COR-L47 (cell line): ENCODE results near the gene TBCEL.
A peak's percentile ranks its signal among the peaks of the same experiment; 100 is the strongest.

Experiments used
- DNase-seq: peaks from one replicate; lab custom pipeline; 2025; lab: John Stamatoyannopoulos, UW

The TBCEL gene

GRCh38 chr11:121066623-121067022, 42.7 kb downstream of the TBCEL start:
- no peak for DNase-seq

- no peak for DNase-seq
Measured at GRCh38 chr11:121067026-121067425, 43.1 kb downstream of the TBCEL start.

- DNase-seq, result peak; percentile 51
Measured at GRCh38 chr11:121067453-121067852, 43.6 kb downstream of the TBCEL start.

- no peak for DNase-seq
Measured at GRCh38 chr11:121067962-121068647, 44.2 kb downstream of the TBCEL start.

- DNase-seq, result no peak
Measured at GRCh38 chr11:121068787-121069186, 44.9 kb downstream of the TBCEL start.

GRCh38 chr11:121070951-121071845, 47.3 kb downstream of the TBCEL start:
- DNase-seq, result no peak

GRCh38 chr11:121071846-121072450, 48.0 kb downstream of the TBCEL start:
- no peak for DNase-seq

- DNase-seq, result no peak
Measured at GRCh38 chr11:121081321-121081720, 57.4 kb downstream of the TBCEL start.

- DNase-seq, result no peak
Measured at GRCh38 chr11:121082219-121082618, 58.3 kb downstream of the TBCEL start.

GRCh38 chr11:121082670-121083069, 58.8 kb downstream of the TBCEL start:
- DNase-seq, result no peak

GRCh38 chr11:121086866-121087265, 63.0 kb downstream of the TBCEL start:
- DNase-seq, result no peak

- no peak for DNase-seq
Measured at GRCh38 chr11:121089566-121089965, 65.7 kb downstream of the TBCEL start.

- no peak for DNase-seq
Measured at GRCh38 chr11:121090145-121090721, 66.3 kb downstream of the TBCEL start.

- DNase-seq, result no peak
Measured at GRCh38 chr11:121091492-121092152, 67.7 kb downstream of the TBCEL start.

GRCh38 chr11:121095561-121095960, 71.7 kb downstream of the TBCEL start:
- no peak for DNase-seq

- no peak for DNase-seq
Measured at GRCh38 chr11:121099364-121099763, 75.5 kb downstream of the TBCEL start.

GRCh38 chr11:121099885-121100284, 76.0 kb downstream of the TBCEL start:
- no peak for DNase-seq

- no peak for DNase-seq
Measured at GRCh38 chr11:121100943-121101342, 77.0 kb downstream of the TBCEL start, which contains the start of gene TECTA. TSS of gene TECTA (plus strand) at chr11:121101243. CDS start at chr11:121102666, 1,423 bp downstream.

GRCh38 chr11:121104312-121104762, 80.4 kb downstream of the TBCEL start:
- no peak for DNase-seq

GRCh38 chr11:121105063-121105480, 81.2 kb downstream of the TBCEL start:
- DNase-seq, result no peak

- DNase-seq, result no peak
Measured at GRCh38 chr11:121105481-121106195, 81.7 kb downstream of the TBCEL start.
